ENCODE measurements around the gene GCAT.
"Not testable (repeated sequence)": the region's sequence is repeated elsewhere in the genome, so short reads cannot be mapped to it uniquely, and the experiment has no call there.

DNA sequence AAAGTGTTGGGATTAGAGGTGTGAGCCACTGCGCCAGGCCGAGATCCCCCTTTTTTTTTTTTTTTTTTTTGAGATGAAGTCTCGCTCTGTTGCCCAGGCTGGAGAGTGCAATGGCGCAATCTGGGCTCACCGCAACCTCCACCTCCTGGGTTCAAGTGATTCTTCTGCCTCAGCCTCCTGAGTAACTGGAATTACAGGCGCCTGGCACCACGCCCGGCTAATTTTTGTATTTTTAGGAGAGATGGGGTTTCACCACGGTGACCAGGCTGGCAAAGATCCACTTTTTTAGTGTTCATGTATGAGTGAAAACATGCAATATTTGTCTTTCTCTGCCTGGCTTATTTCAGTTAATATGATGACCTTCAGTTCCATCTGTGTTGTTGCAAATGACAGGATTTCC is 7.8 kb upstream of the GCAT start:
- TF ChIP-seq, protein P1, sequence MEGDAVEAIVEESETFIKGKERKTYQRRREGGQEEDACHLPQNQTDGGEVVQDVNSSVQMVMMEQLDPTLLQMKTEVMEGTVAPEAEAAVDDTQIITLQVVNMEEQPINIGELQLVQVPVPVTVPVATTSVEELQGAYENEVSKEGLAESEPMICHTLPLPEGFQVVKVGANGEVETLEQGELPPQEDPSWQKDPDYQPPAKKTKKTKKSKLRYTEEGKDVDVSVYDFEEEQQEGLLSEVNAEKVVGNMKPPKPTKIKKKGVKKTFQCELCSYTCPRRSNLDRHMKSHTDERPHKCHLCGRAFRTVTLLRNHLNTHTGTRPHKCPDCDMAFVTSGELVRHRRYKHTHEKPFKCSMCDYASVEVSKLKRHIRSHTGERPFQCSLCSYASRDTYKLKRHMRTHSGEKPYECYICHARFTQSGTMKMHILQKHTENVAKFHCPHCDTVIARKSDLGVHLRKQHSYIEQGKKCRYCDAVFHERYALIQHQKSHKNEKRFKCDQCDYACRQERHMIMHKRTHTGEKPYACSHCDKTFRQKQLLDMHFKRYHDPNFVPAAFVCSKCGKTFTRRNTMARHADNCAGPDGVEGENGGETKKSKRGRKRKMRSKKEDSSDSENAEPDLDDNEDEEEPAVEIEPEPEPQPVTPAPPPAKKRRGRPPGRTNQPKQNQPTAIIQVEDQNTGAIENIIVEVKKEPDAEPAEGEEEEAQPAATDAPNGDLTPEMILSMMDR (conservative IDR thresholded peaks at IDR 0.05): not testable (repeated sequence)
- TF ChIP-seq EZH2 (IDR thresholded peaks at IDR 0.05; ENCODE audit: low read depth): not testable (repeated sequence)

All from PC-9 (cell line).